ENCODE data around the gene MRPL19.

Gene MRPL19

GRCh38 chr2:75646583-75647425 is at the start of gene MRPL19:
Gene MRPL19 (plus strand): TSS chr2:75646783. CDS start chr2:75646808, 25 bp downstream.
- DNase-seq (ENCODE audit: low spot score): peak; percentile 86

- no peak for DNase-seq (ENCODE audit: low spot score)
Observed at GRCh38 chr2:75596784-75597183, 49.8 kb upstream of the MRPL19 start.

GRCh38 chr2:75597949-75598348 is 48.6 kb upstream of the MRPL19 start:
- DNase-seq (ENCODE audit: low spot score): no peak

- no peak for DNase-seq (ENCODE audit: low spot score)
Observed at GRCh38 chr2:75598589-75599155, 47.9 kb upstream of the MRPL19 start.

- no peak for DNase-seq (ENCODE audit: low spot score)
Observed at GRCh38 chr2:75600461-75601011, 46.0 kb upstream of the MRPL19 start.

- DNase-seq (ENCODE audit: low spot score): no peak
Observed at GRCh38 chr2:75602724-75603342, 43.8 kb upstream of the MRPL19 start.

GRCh38 chr2:75603477-75603876 is 43.1 kb upstream of the MRPL19 start:
- no peak for DNase-seq (ENCODE audit: low spot score)

GRCh38 chr2:75604484-75604883 is 42.1 kb upstream of the MRPL19 start:
- DNase-seq (ENCODE audit: low spot score): no peak

- DNase-seq (ENCODE audit: low spot score): no peak
Observed at GRCh38 chr2:75605770-75606529, 40.6 kb upstream of the MRPL19 start.

GRCh38 chr2:75606761-75607399 is 39.7 kb upstream of the MRPL19 start:
- no peak for DNase-seq (ENCODE audit: low spot score)

- no peak for DNase-seq (ENCODE audit: low spot score)
Observed at GRCh38 chr2:75607400-75607798, 39.2 kb upstream of the MRPL19 start.

GRCh38 chr2:75607988-75608683 is 38.4 kb upstream of the MRPL19 start:
- DNase-seq (ENCODE audit: low spot score): no peak

GRCh38 chr2:75608684-75609333 is 37.8 kb upstream of the MRPL19 start:
- DNase-seq (ENCODE audit: low spot score): peak; percentile 27

- DNase-seq (ENCODE audit: low spot score): no peak
Observed at GRCh38 chr2:75609334-75609689, 37.3 kb upstream of the MRPL19 start.

- DNase-seq (ENCODE audit: low spot score): no peak
Observed at GRCh38 chr2:75609937-75610508, 36.6 kb upstream of the MRPL19 start.

GRCh38 chr2:75610671-75611070 is 35.9 kb upstream of the MRPL19 start:
- DNase-seq (ENCODE audit: low spot score): no peak

GRCh38 chr2:75612108-75612861 is 34.3 kb upstream of the MRPL19 start:
- no peak for DNase-seq (ENCODE audit: low spot score)

GRCh38 chr2:75612862-75613243 is 33.7 kb upstream of the MRPL19 start:
- DNase-seq (ENCODE audit: low spot score): no peak

GRCh38 chr2:75614162-75614651 is 32.4 kb upstream of the MRPL19 start:
- no peak for DNase-seq (ENCODE audit: low spot score)
